GM10266 (cell line): Measurements from ENCODE around the gene LRP1B.

ENCODE experiments used
- DNase-seq: peaks from one replicate; pipeline ENCODE4 v3.0.0; 2012; ENCODE audit errors: extremely low spot score
- CTCF ChIP-seq: IDR thresholded peaks from 2 replicates; pipeline ENCODE4 v1.5.1; 2012; ENCODE audit warnings: mild to moderate bottlenecking, low read depth; ENCODE audit not compliant: control insufficient read depth, insufficient read depth; ENCODE audit errors: missing control alignments

The LRP1B gene

DNA sequence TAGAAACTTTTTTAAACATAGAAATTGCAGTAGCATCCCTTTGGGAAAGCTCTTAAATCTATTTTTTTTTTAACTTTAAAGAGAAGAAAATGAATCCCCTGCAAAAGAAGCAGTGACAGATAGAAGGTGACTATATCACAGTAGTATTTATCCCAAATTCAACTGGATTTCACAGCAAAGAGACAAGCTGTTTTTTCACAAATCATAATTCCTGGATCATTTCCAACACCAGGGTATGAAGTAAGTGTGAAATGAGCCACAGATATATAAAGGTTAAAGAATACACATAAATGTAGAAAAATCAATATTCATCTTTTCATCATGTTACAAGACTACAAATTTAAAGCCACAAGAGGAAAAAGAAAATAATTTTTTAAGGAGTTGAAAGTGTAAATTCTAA lies 1945.7 kb downstream of the LRP1B start:
- DNase-seq = no peak
- TF ChIP-seq CTCF = no peak

- DNase-seq = no peak
- TF ChIP-seq CTCF = no peak
Measured at GRCh38 chr2:140183056-140183765, 1947.6 kb downstream of the LRP1B start.
